Ovary (tissue), 9 donors: ENCODE data around the gene PLK5. TPM values are rescaled to one million over a fixed set of nuclear protein-coding genes. Genes with fewer than 3 reads are reported as not detected.

ENCODE experiments used
- DNase-seq, 5 donors: peaks; one replicate each; pipeline ENCODE4 v3.0.0-alpha.2; 2019 to 2020
- H3K27ac ChIP-seq, 2 donors: fragments of 200-600 bp; one replicate each; pipeline versions ENCODE4 v1.5.1 to v1.8.0; 2019 to 2022
- H3K27me3 ChIP-seq: fragments of 200-600 bp; one replicate; pipeline ENCODE4 v1.8.0; 2022
- H3K36me3 ChIP-seq: fragments of 200-600 bp; sonication (generic); one replicate; pipeline ENCODE4 v1.5.1; 2019
- H3K4me1 ChIP-seq: one replicate; pipeline ENCODE4 v1.8.1; 2013; ENCODE audit warnings: mild to moderate bottlenecking, moderate library complexity; ENCODE audit not compliant: insufficient read depth
- H3K4me3 ChIP-seq: fragments of 200-600 bp; sonication (generic); one replicate; pipeline ENCODE4 v1.5.1; 2017
- H3K9me3 ChIP-seq, 2 donors: fragments of 200-600 bp in 1 of 2; sonication (generic) in 1 of 2; one replicate each; pipeline versions ENCODE4 v1.5.1 to v1.8.1; 2013 to 2019; ENCODE audit warnings: mild to moderate bottlenecking in 1 of 2, moderate library complexity in 1 of 2
- CTCF ChIP-seq, 3 donors: fragments of 450-650 bp in 2 of 3; fragments of 200-600 bp in 1 of 3; IDR thresholded peaks; one replicate each; pipeline versions ENCODE4 v1.5.1 to v1.8.0; 2016 to 2022; ENCODE audit warnings: antibody characterized with exemption in 3 of 3, mild to moderate bottlenecking in 1 of 3
- EP300 ChIP-seq: sonication (generic); formaldehyde crosslinking; IDR thresholded peaks from one replicate; pipeline ENCODE4 v1.6.1; 2017; ENCODE audit warnings: antibody characterized with exemption
- POLR2A ChIP-seq: fragments of 450-650 bp; IDR thresholded peaks from one replicate; pipeline ENCODE4 v1.6.1; 2017; ENCODE audit warnings: antibody characterized with exemption, mild to moderate bottlenecking, moderate library complexity
- WGBS, 3 donors: extraction: QIAGEN DNeasy Blood & Tissue Kit in 1 of 3; methylation state at CpG; one replicate each; pipeline versions ENCODE4 v1.1.5 to v1.1.7; 2013 to 2017; 5-methylcytosine and 5-hydroxymethylcytosine counted together
- intact Hi-C, 4 donors: fragments of 100-400 bp; cut with DNase I; formaldehyde crosslinking; loops; one replicate each; pipeline versions ENCODE4 v1.11.0 to v1.15.1; 2022 to 2023
- polyA plus RNA-seq, 2 donors: library from polyadenylated mRNA; stranded (reverse); fragments of 200-250 nt in 1 of 2; fragments of 350-450 nt in 1 of 2; fragmentation: Illumina TruSeq in 1 of 2; extraction: RNeasy Lipid Tissue Mini Kit (QIAGEN cat#74804) in 1 of 2; gene quantifications; one replicate each; pipeline ENCODE4 v1.2.3, GENCODE V29; 2013 to 2014
- total RNA-seq, 7 donors: library from RNA; depleted of rRNA in 2 of 7; stranded (reverse); fragments of >200 nt in 2 of 7; fragmentation: NEBNext Ultra II Directional in 3 of 7; extraction: Animal tissue kit (Norgen Biotek cat#: 25700) in 3 of 7; gene quantifications; one replicate each; pipeline versions ENCODE4 v1.1.0 to v1.2.4, GENCODE V29; 2016 to 2023
- donor health status: DM: no; HTN: no; CAD: no; lungs with moderate emphysema.
- donor health status: DM: no; HTN: no; CAD: no.
- donor health status: Bipolar disorder and iron deficiency.
- donor health status: DM: yes; HTN: yes; CAD: no.
- donor health status: DM: no; HTN: no; CAD: no.
- donor health status: DM: yes; HTN: yes; CAD: no.

The PLK5 gene
- total and polyA plus RNA-seq, 9 donors = 0.11 to 1.1 (median 0.65) TPM; not detected in 5

DNA sequence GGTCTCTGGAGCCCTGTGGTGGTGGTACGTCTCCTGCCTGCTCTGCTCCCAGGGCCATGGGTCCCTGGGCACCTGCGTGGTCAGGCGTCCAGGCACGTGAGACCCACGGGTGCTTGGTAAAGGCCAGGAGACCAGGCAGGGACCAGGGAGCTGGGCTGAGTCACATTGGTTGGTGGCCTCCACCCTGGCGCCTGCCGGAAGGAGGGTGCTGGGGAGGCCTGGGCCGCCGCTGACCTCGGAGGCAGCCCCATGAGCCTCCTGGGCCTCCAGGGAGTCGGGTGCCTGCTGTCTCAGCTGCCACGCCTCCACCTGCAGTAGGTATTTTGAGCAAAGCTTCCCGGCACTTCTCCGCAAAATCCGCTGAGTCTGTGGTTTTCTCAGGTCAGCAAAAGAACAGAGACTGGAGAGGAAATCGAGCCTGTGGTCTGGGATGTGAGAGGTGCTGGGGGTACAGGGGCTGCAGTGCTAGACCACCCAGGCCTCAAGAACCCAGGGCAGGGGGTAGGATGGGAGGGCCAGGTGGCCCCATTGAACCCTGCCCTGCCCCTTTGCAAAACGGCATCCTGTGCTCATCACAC is 3.6 kb upstream of the PLK5 start:
- Histone ChIP-seq H3K4me1 (peaks cover 3% of the 10 kb centered on the region), H3K4me3 (no peak overlapping the region), H3K27ac (no peak overlapping the region), H3K27me3 (no peaks in the 10 kb centered on the region), H3K36me3 (no peaks in the 10 kb centered on the region), H3K9me3 (no peaks in the 10 kb centered on the region)
- DNase-seq = no peak
- intact Hi-C loops = no loop called here
- 84 to 91% (median 86%) methylated on average over 17 of the region's 17 CpGs for WGBS, 3 donors
- TF ChIP-seq POLR2A (no peak), EP300 (no peak), CTCF (IDR thresholded peaks at IDR 0.05) (no peak)

DNA sequence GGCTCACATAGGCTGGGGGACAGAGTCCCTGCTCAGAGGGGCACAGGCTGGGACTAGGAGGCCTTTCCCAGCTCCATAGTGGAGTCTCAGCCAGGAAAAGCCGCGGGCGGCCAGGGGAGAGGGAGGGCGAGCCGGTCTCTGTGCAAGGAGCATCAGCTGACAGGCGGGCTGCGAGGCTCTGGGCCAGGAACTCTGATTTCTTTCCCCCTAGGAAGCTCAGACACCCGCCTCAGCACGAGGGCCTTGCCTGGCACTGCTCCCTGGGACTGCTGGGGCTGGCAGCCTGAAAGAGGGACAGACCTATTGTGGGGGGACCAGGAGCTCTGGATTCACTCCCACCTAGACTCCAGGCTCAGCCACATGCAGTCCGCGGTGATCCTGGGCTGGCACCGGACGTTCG is 2.2 kb upstream of the PLK5 start:
- Histone ChIP-seq H3K27ac (no peak overlapping the region), H3K9me3 (no peaks in the 10 kb centered on the region), H3K4me1 (peaks cover 3% of the 10 kb centered on the region), H3K27me3 (no peaks in the 10 kb centered on the region), H3K4me3 (no peak overlapping the region), H3K36me3 (no peaks in the 10 kb centered on the region)
- 26 to 34% (median 32%) methylated on average over 14 of the region's 14 CpGs for WGBS, 3 donors
- TF ChIP-seq CTCF (IDR thresholded peaks at IDR 0.05) = no peak
- TF ChIP-seq EP300 = no peak
- no peak for TF ChIP-seq POLR2A
- DNase-seq = peak in 1 of 5 donors; percentile 72
- intact Hi-C loops = no loop called here

DNA sequence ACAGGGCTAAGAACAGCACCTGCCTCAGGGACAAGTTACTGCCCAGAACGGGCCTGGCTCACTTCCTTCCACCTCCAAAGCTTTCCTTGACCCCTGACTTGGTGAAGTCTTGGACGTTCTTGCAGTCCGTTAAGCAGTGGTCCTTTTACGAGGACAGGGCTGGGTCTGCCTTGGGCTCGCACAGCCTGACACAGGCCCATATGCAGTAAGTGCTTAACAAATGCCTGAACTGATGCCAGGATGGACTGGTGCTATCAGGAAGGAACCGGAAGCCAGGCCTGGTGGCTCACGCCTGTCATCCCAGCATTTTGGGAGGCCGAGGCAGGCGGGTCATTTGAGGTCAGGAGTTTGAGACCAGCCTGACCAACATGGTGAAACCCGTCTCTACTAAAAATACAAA is 1.8 kb upstream of the PLK5 start:
- intact Hi-C loops = no loop called here
- TF ChIP-seq CTCF (IDR thresholded peaks at IDR 0.05) = no peak
- TF ChIP-seq EP300 = no peak
- no peak for TF ChIP-seq POLR2A
- Histone ChIP-seq H3K4me1 (peaks cover 3% of the 10 kb centered on the region), H3K4me3 (no peak overlapping the region), H3K27me3 (no peaks in the 10 kb centered on the region), H3K9me3 (no peaks in the 10 kb centered on the region), H3K36me3 (no peaks in the 10 kb centered on the region), H3K27ac (no peak overlapping the region)
- DNase-seq = no peak
- WGBS, 3 donors = 56 to 65% (median 63%) methylated on average over 10 of the region's 10 CpGs

GRCh38 chr19:1522838-1523237 is 1.0 kb upstream of the PLK5 start:
- no peaks in the 10 kb centered on the region for H3K27me3 ChIP-seq
- intact Hi-C loops = no loop called here
- no peak overlapping the region for H3K27ac ChIP-seq
- H3K36me3 ChIP-seq = no peaks in the 10 kb centered on the region
- no peak for DNase-seq
- TF ChIP-seq POLR2A (no peak), EP300 (no peak), CTCF (IDR thresholded peaks at IDR 0.05) (no peak)
- H3K9me3 ChIP-seq = no peaks in the 10 kb centered on the region
- H3K4me1 ChIP-seq = peaks cover 3% of the 10 kb centered on the region
- H3K4me3 ChIP-seq = no peak overlapping the region
- WGBS, 3 donors = 73 to 85% (median 78%) methylated on average over 16 to 18 of the region's 18 CpGs
